Measurements from ENCODE around the gene CCR5.

CCR5 gene

DNA sequence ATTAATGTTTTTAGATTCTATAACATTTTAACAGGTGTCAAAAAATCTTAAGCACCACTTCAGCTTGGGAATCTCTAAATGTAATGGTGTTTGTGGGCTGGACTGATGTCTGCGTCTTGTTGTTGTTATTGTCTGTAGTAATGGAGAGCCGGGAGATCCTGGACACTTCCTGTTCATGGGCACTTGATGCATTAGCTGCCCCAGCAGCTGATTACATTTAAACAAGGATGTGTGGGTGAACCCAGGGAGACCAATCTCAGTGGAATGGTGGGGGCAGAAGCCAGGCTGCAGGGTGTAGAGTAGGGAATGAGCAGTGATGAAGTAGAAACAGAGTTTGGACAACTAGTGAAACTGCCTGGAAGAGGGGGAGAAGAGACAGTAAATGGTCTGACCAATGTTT lies 28.4 kb downstream of the CCR5 start:
- H3K9ac ChIP-seq (ENCODE audit: low read length): no peak overlapping the region
- no peaks in the 10 kb centered on the region for H3K79me2 ChIP-seq (ENCODE audit: low read length)
- H3K27me3 ChIP-seq (ENCODE audit: low read depth, low read length): peaks cover 31% of the 10 kb centered on the region
- no peak overlapping the region for H2AFZ ChIP-seq (ENCODE audit: low read depth, low read length)
- no peak overlapping the region for H3K4me3 ChIP-seq (ENCODE audit: low read length)
- no peak overlapping the region for H3K27ac ChIP-seq (ENCODE audit: low read length)
- H4K20me1 ChIP-seq (ENCODE audit: insufficient read depth, low read length): no peaks in the 10 kb centered on the region
- no peak overlapping the region for H3K4me2 ChIP-seq (ENCODE audit: low read length)
- no peaks in the 10 kb centered on the region for H3K36me3 ChIP-seq (replicated peaks; ENCODE audit: low read depth, low read length)
- no peaks in the 10 kb centered on the region for H3K9me3 ChIP-seq (ENCODE audit: insufficient read depth, low read length)
- peaks cover 7% of the 10 kb centered on the region for H3K4me1 ChIP-seq (ENCODE audit: low read length)
- TF ChIP-seq CTCF (IDR thresholded peaks at IDR 0.05; ENCODE audit: low read depth, low read length) (no peak), EZH2phosphoT487 (IDR thresholded peaks at IDR 0.05; ENCODE audit: low read depth) (no peak)

GRCh38 chr3:46399557-46399956 lies 28.8 kb downstream of the CCR5 start:
- peaks cover 27% of the 10 kb centered on the region for H3K27me3 ChIP-seq (ENCODE audit: low read depth, low read length)
- H3K36me3 ChIP-seq (replicated peaks; ENCODE audit: low read depth, low read length): no peaks in the 10 kb centered on the region
- no peak for TF ChIP-seq CTCF (IDR thresholded peaks at IDR 0.05; ENCODE audit: low read depth, low read length)
- no peak for TF ChIP-seq EZH2phosphoT487 (IDR thresholded peaks at IDR 0.05; ENCODE audit: low read depth)
- no peaks in the 10 kb centered on the region for H4K20me1 ChIP-seq (ENCODE audit: insufficient read depth, low read length)
- no peak overlapping the region for H3K4me3 ChIP-seq (ENCODE audit: low read length)
- H3K4me1 ChIP-seq (ENCODE audit: low read length): peaks cover 7% of the 10 kb centered on the region
- no peak overlapping the region for H2AFZ ChIP-seq (ENCODE audit: low read depth, low read length)
- H3K27ac ChIP-seq (ENCODE audit: low read length): no peak overlapping the region
- no peak overlapping the region for H3K9ac ChIP-seq (ENCODE audit: low read length)
- no peak overlapping the region for H3K4me2 ChIP-seq (ENCODE audit: low read length)
- H3K9me3 ChIP-seq (ENCODE audit: insufficient read depth, low read length): no peaks in the 10 kb centered on the region
- no peaks in the 10 kb centered on the region for H3K79me2 ChIP-seq (ENCODE audit: low read length)

- Histone ChIP-seq H3K4me2 (ENCODE audit: low read length) (no peak overlapping the region), H3K4me1 (ENCODE audit: low read length) (peaks cover 7% of the 10 kb centered on the region), H4K20me1 (ENCODE audit: insufficient read depth, low read length) (no peaks in the 10 kb centered on the region), H3K27me3 (ENCODE audit: low read depth, low read length) (peaks cover 27% of the 10 kb centered on the region), H3K9ac (ENCODE audit: low read length) (no peak overlapping the region), H3K4me3 (ENCODE audit: low read length) (no peak overlapping the region), H3K9me3 (ENCODE audit: insufficient read depth, low read length) (no peaks in the 10 kb centered on the region), H2AFZ (ENCODE audit: low read depth, low read length) (no peak overlapping the region), H3K27ac (ENCODE audit: low read length) (no peak overlapping the region), H3K79me2 (ENCODE audit: low read length) (no peaks in the 10 kb centered on the region), H3K36me3 (replicated peaks; ENCODE audit: low read depth, low read length) (no peaks in the 10 kb centered on the region)
- TF ChIP-seq CTCF (IDR thresholded peaks at IDR 0.05; ENCODE audit: low read depth, low read length) (no peak), EZH2phosphoT487 (IDR thresholded peaks at IDR 0.05; ENCODE audit: low read depth) (no peak)
These were observed 29.4 kb downstream of the CCR5 start for GRCh38 chr3:46400000-46400734.

DNA sequence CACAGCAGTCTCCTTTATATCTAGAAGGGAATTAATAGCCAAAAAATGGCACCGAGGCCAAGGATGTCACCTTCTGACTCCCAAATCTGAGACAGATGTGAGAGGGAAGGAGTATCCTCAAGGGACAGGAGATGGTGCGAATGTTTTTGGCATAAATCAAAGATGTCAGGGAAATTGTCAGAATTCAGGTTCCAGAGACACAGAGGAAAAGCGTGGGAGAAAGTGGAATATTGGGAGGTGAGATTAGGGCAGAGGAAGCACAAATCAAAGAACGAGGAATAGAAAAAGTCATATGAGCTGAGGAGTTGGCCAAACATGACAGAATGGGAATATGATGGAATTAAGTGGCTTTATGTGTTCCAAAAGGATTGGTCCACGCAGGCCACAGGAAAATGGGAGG lies 30.1 kb downstream of the CCR5 start:
- Histone ChIP-seq H3K79me2 (ENCODE audit: low read length) (no peaks in the 10 kb centered on the region), H3K27me3 (ENCODE audit: low read depth, low read length) (peaks cover 27% of the 10 kb centered on the region), H4K20me1 (ENCODE audit: insufficient read depth, low read length) (no peaks in the 10 kb centered on the region), H3K36me3 (replicated peaks; ENCODE audit: low read depth, low read length) (no peaks in the 10 kb centered on the region), H3K4me1 (ENCODE audit: low read length) (peaks cover 7% of the 10 kb centered on the region), H2AFZ (ENCODE audit: low read depth, low read length) (no peak overlapping the region), H3K4me2 (ENCODE audit: low read length) (no peak overlapping the region), H3K27ac (ENCODE audit: low read length) (no peak overlapping the region), H3K4me3 (ENCODE audit: low read length) (no peak overlapping the region), H3K9me3 (ENCODE audit: insufficient read depth, low read length) (no peaks in the 10 kb centered on the region), H3K9ac (ENCODE audit: low read length) (no peak overlapping the region)
- no peak for TF ChIP-seq EZH2phosphoT487 (IDR thresholded peaks at IDR 0.05; ENCODE audit: low read depth)
- no peak for TF ChIP-seq CTCF (IDR thresholded peaks at IDR 0.05; ENCODE audit: low read depth, low read length)
